NCI-H2171 (cell line): ENCODE measurements around the gene TTLL12.

Source experiments
- DNase-seq: peaks from one replicate; lab custom pipeline; 2025; lab: John Stamatoyannopoulos, UW

The TTLL12 gene

DNA sequence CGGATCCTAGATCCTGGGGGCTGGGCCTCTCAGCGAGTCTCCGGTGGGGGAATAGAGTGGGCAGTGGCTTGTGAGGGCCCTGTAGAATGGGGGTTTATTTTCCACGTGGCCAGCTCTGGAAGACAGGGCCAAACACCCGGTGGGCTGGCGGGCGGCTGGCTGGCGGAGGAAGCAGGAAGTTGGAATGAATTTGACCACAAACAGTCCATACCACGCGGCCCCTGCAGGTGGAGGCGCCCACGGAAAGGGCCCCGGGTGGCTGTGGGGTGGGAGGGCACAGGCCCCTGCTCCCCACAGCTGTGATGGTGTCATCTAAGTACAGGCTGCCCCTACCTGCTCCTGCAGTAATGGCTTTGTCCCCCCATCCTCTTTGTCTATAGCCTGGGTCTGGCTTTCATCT, 58.8 kb downstream of the TTLL12 start:
- DNase-seq = no peak

DNA sequence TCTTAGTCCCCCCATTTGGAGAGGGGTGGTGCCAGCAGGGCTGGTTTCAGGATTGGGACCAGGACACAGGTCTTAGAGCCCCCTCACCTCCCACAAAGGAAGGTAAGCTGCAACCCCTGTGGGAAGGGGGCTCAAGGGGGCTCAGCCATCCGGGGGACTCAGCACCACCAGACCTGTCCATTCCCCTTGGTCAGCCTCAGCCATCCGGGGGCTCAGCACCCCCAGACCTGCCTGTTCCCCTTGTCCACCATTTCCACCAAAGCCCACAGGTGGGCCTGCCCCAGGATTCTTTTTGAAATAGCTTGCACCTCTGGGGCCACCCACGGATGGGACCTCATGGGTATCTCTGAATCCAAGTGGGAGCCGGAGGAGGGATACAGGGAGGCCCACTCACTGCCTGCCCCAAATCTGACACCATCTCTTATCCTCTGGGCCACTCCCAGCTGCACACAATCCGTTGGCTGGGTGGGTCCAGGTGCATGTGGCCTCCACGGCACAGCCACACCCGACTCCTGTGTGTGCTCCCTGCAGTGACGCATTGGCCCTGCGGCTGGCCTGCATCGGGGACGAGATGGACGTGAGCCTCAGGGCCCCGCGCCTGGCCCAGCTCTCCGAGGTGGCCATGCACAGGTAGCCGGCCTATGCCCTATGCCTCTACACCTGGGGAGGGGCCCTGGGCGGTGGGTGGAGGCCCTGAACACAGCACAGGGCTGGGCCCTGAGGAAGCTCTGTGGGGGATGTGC, 59.6 kb downstream of the TTLL12 start:
- DNase-seq = no peak

DNA sequence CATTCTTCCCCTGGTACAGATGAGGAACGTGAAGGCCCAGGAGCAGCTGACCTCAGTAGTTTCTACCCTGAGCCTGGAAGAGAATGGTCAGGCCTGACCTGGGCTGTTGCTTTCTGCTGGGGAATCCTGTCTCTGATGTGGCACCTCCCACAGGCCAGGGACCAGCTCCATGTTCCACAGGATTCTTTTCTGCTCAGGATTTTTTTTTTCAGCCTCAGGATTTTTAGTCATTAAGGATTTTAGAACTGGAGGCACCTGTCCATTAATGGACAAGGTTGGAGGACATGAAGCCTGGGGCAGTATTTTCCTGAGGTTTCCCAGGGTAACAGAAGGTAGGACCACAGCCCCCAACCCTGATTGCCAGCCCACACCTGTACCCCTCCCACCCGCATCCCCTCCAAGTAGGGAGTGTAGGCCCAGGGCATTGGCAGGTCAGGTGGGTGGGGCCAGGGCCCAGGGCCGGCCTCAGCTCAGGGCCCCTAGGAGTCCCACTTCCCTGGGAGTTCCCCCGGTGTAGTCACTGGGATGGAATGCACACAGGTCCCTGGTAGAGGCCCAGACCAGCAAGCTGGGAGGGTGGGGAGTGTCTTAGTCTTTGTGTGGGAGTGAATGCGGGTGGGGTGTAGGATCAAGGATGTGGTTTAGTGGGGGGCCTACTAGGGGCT, 60.3 kb downstream of the TTLL12 start:
- DNase-seq = no peak

DNA sequence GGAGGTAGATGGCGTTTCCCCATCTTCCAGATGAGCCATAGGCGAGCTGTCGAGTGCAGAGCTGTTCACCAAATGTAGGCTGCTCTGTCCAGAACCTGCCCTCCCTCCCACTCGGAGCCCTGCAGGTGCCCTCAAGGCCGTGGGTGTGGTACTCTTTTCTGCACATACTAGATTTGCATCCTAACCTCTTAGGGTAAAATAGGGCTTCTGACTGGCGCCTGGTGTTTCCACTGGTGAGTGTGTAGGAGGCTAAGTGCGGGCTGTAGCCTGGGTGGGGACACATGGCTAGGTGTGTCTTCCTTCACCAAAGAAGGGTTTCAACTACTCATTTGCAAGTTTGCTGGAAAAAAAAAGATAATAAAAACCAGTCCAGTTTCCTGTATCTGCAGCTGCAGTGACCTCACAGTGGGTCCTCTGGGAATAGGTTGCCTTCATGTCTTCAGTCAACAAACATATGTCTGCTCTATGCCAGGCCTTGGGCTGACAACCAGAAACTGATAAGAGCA, 67.9 kb downstream of the TTLL12 start:
- DNase-seq = no peak

DNA sequence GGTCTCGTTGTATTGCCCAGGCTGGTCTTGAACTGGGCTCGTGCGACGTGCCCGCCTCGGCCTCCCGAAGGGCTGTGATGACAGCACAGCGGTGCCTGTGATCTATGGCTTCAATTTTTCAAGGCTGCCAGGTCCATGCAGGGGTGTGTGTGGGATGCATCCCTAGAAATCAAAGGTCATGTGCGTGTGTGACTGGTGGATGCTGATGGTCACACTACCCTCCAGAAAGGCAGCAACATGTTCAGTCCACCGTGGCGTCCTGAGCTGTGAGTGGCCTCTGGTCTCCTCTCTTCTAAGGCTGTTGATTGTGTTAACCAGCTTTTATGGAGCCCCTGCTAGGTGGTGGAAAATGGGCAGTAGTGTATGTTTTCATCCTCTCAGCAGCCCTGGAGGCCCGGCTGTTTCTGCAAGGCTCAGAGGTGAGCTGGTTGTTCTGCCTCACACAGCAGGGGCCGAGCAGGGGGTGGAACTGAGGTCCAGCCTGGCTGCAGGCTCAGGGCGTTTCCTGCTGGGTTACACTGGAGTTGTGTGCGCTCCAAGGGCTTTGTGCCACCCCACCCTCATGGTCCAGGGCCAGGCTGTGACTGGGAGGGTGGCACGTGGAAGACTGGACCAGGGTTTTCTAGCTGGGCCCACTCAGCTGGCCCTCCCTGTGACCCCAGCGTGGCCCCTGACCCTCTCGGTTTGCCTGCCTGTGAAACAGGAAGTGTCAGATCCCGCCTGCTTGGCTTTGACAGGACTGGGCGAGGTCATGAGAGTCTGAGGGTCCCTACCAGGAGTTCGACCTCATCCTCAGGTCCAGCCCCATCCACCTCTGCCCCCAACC, 68.7 kb downstream of the TTLL12 start:
- DNase-seq = no peak

DNA sequence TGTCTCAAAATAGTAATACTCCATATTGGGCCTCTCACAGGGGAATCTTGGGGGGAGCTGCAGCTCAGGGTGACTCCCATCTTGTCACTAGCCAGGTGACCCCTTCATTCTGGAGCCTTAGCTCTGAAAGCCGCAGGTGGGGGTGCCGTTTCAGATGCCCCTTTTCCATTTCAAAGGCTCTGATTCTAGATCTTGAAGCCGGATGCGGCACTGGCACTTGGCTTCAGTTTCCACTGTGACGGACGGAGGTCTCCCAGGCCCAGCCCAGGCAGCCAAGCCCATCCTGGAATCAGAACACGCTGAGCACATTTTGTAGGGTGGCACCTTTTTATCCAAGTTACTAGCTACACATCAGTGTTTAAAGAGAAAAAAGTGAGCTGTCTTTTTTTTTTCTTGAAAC, 70.0 kb downstream of the TTLL12 start:
- no peak for DNase-seq
